TTC549 (cell line): Measurements from ENCODE around the gene OR7D2.
"Not testable (repeated sequence)": the region's sequence is repeated elsewhere in the genome, so short reads cannot be mapped to it uniquely, and the experiment has no call there.

Experiments used
- FAIRE-seq: peaks from 2 replicates; lab custom pipeline; 2012; peaks lifted over from hg19 to GRCh38; lab: Jason Lieb, UNC

The OR7D2 gene

DNA sequence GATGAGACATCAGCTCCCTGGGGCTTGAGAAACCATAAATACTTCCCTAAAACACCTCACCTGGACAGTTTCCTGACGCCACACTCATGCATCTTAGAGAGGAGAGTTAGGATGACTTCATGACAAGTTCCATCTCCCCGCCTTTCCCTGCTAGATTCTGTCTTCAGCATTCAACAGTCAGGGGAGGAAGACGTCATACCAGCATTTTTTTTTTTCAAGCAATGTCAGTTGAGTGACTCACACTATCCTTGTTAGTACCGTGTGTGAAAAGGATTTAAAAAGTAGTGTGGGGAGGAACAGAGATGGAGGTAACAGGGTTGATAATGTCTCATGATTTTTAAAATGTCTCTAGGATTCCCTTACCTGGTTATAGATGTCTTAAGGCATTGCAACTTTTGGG is at the start of gene OR7D2:
TSS of gene OR7D2 (plus strand) at position 79 of the 400 bp plus-strand sequence. CDS start 6,803 bp downstream, outside the sequence.
- FAIRE-seq: no peak

DNA sequence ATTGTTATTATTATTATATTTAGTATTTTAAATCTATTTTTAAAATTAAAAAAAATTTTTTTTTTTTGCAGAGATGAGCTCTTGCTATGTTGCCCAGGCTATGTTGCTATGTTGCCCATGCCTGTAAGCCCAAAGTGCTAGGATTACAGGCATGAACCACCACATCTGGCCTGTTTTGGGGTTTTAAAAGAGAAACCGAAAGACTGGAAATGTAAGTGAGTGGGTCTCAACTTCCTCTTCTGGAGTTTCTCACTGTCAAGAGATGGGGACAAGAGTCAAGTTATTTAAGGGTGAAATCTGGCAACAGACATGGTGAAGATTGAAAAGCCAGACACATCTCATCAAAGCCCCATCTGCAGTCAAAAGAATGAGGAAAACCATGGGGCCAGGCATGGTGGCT is 47.8 kb upstream of the OR7D2 start:
- no peak for FAIRE-seq

DNA sequence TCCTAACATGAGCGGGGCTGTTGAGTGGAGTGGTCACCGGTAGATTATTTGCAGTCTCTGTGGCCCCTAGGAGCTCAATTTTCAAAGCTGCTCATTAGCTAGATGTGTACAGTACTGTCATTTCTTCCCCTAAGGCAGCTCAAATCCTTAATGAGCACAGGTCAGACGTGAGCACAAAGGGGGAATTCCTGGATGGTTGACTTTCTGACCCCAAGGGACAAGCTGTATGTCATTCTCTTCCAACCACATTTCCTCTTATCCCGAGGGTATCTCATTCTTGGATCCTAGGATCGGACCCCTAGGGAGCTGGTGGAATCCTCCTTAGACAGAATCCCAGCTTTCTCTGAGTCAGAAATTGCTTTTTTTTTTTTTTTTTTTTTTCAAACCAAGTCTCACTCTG is 46.4 kb upstream of the OR7D2 start:
- FAIRE-seq: no peak

DNA sequence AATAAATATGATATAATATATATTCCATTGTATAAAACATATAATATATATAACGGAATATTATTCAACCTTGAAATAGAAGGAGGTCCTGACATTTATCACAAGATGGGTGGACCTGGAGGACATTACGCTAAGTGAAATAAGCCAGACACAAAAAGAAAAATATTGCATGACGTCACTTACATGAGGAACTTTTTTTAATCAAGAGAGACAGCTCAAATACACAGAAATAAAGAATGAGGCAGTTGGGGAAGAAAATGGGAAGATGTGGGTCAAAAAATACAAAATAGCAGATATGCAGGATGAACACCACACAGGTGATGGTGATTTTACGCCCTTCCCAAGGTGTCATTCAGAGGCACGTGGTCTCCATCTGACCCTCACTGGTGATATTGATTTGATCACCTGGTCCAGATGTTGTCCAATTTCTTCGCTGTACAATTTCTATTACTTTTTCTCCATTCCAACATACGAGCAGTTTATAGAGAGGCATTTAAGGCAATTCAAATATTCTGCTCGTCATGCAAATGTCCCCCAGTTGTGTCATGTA is 39.1 kb upstream of the OR7D2 start:
- no peak for FAIRE-seq

DNA sequence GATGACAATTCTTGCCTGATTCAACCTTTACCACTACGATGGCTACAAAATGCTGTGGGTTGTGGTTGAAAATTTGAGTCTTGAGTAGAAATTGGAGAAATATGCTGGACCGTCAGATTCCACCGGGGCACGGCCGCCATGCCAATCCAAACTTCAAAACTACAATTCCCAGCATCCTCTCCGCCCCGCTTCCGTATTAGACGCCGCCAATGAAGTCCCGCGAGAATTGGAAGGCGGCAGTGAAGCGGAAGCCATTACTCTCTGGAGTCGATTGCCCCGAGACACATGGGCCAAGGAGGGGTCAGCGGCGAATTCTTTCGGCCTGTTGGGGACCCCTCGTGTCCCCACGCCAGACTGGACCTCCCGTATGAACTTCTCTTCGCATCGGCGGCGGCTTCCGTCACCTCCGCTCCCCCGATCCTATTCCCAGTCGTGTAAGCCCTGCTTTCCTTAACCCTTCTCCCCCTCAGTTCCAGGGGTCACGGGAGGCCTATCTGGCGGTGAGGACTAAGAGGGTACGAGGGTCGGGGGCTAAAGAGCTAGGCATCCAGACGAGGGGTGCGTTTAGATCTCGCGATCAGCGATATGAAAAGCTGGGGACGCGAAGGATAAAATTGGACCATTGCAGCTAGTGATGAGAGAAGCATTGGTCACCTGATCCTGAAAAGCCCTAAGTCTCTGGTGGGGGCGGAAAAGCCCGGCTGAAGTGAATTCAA is 38.5 kb upstream of the OR7D2 start, which contains the start of gene ZNF317:
TSS of gene ZNF317 (plus strand) at position 239 of the 716 bp plus-strand sequence. CDS start 15,620 bp downstream, outside the sequence.
- peak; percentile 83 for FAIRE-seq

DNA sequence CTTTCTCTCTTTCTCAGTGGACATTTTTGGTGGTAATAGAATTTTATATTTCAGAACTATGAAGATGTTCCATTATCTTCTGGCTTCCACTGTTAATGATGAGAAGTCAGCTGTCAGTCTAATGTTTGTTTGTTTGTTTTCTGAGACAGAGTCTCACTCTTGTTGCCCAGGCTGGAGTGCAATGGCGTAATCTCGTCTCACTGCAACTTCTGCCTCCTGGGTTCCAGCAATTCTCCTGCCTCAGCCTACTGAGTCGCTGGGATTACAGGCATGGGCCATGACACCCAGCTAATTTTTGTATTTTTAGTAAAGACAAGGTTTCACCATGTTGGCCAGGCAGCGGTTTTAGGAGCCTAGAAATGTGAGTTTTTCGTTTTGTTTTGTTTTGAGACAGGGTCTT is 33.9 kb upstream of the OR7D2 start:
- no peak for FAIRE-seq

DNA sequence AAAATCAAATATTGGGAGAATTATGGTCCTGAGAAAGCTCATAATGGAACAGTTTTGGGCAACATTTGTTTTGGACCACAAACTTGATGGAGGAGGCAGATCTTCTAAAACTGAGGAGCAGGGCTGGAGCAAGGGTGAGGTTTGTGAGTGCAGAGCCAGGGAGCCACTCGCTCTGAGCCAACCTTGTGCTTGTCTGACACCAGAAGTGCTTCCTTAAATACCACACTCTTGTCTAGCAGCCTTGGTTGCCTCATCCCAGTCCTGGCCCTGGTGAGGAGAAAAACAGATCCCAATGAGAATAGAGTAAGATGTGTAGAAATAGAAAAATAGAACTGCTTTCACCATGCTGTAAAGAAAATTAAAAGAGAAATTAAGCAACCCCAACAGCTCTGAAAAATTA is 31.9 kb upstream of the OR7D2 start:
- no peak for FAIRE-seq

DNA sequence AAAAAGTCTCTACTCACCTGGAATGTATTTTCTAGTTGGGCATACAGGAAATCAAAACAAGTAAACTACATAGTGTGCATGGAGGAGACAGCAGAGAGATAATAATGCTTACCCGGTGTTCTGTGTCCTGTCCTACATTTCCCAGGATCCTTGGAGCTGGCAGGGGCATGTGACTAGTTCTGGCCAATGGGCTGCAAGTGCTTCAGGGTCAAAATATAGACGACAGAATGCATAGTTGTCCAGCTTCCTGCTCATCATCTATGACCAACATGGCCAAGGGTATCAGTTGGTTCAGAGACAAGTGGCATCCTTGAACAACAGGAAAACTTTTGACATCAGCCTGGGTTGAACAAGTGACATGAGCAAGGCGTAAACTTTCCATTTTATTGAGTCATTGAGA is 30.1 kb upstream of the OR7D2 start:
- no peak for FAIRE-seq

DNA sequence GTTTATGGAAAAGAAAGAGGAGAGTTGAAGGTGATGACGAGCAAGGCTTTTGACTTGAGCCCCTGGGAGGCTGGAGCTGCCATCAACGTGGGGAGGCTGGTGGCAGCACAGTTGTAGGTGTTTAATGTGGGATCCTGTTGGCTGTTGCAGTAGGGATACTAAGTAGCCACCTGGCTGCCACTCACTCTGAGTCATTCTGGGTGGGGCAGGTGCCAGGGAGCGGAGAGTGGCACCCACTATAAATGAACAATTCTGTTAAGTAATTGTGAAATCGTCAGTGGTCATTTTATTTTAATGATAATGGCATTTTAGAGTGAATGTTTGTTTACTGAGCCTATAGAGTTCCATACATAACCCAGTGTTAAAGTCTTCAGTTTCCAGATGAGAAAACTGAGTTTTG is 28.8 kb upstream of the OR7D2 start:
- no peak for FAIRE-seq

DNA sequence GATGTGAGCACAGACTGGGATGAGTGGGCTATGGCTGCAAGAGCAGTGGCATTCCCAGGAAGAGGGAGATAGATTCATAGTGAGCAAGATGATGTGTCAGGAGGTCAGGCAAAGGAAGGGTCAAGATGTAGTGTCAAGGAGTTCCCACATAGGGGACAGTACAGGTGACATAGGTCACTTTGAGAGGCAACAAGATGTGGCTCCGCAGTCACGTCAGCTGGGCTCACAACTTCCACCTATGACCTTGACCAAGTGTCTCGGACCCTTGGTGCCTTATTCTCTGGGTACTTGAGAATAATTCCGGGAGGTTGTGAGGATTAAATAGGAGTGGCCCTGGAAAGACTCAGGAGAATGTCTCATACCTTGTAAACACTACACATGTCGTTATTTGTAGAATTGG is 28.1 kb upstream of the OR7D2 start:
- FAIRE-seq: no peak

DNA sequence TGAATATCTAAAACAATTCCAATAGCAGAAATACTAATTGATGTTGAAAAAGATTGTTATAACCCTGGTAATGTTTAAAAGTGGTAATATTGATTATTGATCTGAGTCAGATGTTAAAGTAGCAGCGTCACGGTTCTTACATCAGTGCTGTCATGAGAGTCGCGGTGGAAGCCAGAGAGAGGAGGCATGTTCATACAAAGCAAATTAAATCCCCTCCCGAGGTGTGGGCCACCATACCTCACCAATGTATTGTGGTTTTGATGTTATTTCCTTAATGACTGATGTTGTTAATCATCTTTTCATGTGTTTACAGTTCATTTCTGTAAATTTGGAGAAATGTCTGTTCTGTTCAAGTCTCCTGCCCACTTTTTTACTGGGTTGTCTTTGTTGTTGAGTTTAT is 27.4 kb upstream of the OR7D2 start:
- FAIRE-seq: no peak

DNA sequence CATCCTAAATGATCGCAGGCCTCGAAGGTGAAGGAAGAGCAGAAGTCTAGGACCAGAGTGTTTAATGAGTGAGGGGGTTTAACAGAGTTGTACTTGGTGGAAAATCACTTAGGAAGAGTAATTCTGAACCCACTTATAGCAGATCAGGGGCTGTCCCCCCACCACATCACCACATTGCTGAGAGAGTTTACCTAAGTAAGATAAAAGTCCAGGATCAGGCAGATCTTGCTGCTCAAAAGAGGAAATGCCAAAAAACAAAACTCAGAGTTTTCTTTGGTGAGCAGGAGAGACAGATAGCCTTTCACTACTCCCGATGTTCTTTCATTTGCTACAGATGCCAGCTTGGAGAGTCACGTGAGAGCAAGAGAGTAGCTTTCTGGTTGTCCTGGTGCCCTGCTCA is 23.2 kb upstream of the OR7D2 start:
- no peak for FAIRE-seq

DNA sequence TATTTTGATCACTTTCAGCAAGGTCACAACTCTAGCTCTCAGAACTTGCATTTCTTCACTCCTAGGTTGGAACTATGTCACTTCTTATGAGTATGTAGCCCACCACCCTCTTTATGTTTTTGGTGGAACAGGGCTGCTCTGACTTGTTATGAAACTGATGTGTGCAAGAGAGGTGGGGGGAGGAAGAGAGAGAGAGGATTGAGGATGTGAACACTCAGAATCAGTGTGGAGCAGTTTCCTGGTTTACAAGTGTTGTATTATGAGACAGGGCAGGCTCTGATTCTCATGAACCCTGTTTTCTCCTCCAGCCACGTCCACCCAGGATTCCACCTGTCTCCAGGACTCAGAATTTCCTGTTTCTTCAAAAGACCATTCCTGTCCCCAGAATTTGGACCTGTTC is 22.5 kb upstream of the OR7D2 start:
- no peak for FAIRE-seq

DNA sequence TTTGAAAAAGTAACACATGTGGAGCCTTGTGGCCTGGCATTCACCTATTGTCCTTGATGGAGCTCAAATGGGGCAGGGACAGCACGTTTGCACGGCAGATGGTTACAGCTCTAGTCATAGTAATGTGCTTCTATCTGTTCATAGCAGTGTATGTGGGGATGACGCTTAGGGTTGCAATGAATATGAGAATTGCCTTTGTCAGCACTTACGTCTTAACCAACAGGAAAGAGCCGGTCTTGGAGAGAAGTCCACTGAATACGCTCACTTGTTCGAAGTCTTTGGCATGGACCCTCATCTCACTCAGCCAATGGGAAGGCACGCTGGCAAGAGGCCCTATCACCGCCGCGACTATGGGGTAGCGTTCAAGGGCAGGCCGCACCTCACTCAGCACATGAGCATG is 18.9 kb upstream of the OR7D2 start:
- no peak for FAIRE-seq

DNA sequence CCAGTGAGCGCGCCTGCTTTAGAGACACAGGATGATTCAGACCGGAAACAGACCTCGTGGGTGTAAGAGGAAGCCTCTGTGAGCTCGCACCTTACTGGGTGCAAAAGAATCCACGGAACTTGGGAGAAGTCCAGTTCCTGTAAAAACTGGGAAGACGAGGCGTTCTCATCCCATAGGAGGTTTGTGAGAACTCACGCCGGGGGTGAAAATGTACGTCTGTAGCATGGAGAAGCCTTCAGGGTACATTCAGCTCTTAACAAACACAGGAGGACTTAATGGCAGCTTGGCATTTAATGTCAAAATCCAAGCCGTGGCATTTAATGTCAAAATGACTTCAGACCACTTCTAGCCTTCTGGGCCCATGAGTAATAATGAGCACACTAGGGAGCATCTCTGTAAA is 17.4 kb upstream of the OR7D2 start:
- FAIRE-seq: no peak

DNA sequence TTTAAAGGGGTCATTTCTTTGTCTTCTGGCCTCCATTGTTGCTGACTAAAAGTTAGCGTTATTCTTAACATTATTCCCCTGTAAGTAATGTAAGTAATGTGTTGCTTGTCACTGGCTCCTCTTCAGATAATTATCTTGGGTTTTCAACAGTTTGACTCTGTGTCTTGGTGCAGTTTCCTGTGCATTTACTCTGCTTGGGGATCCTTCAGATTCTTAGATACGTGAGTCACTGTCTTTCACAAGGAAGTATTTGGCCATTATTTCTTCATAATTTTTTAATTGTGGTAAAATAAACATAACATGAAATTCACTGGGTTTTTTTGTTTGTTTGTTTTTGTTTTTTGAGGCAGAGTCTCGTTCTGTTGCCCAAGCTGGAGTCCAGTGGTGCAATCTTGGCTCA is 13.5 kb upstream of the OR7D2 start:
- FAIRE-seq: no peak

DNA sequence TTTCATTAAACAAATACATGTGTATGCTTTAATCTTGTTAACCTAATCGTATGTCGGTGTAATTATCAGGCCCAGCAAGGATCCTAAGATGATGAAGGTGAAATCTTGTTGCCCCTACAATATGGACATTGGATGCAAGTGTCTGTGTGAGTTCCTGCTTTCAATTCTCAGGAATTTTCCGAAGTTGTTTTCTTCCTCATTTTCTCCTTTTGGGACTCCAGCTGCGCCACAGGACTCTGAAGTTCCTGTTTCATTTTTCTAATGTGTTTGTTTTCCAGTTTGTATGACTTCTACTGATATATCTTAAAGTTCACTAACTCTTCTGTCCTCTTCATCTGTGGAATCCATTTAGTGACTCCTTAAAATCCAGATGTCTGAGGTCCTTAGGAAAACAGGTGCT is 11.9 kb upstream of the OR7D2 start:
- FAIRE-seq: no peak

DNA sequence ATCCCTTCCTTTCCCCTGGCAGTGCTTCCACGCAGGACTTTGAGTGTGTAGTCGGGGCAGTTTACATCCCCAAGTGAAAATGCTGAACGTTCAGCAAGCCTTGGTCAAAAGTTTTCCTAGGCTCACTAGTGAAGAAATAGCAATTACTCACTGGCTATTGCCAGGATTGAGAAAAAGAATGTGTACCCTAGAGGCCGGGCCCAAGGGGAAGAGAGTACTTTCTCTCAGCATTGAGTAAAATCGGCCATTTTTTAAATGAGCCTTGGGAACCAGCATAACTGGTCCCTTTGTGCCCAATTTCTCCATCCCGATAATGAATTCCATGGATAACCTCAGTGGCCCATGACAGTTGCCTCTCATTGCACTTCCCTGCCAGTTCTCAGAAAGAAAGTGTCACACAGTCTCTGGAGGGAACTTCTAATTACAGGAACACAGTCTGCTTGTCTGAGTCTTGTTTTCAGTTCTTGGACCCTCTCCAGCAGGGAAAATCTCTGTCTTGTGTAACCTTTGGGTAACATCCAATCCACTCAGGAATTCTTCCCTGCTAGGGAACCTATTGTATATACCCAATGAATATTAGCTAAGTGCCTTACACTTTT is 7.3 kb upstream of the OR7D2 start:
- FAIRE-seq: no peak

DNA sequence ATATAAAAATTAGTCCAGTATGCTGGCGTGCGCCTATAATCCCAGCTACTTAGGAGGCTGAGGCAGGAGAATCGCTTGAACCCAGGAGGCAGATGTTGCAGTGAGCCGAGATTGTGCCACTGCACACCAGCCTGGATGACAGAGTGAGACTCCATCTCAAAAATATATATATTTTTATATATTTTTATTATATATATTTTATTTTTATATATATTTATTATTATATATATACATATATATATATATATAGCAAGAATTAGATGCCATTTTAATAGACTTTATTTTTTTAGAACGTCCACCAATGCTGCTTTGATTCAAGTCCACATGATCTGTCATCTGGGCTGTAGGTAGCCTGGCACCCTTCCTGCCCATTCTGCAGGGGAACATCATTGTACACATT is 3.5 kb upstream of the OR7D2 start:
- FAIRE-seq: no peak

DNA sequence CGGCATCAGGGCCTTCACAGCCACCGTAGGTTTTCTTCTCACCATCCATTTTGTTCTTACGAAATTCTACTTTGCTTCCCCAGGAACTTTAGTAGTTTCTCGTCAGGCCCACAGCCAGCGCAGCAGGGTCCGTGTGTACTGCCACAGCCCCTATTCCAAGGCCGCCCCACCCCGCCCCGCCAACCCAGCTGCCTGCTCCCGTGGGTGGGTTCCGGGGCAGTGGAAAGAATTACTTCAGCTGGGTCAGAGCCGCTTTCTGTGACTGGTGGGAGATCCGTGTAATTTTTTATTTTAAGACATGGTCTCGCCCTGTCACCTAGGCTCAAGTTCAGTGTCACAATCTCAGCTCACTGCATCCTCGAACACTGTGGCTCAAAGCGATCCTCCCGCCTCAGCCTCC is 4.2 kb downstream of the OR7D2 start:
- no peak for FAIRE-seq

DNA sequence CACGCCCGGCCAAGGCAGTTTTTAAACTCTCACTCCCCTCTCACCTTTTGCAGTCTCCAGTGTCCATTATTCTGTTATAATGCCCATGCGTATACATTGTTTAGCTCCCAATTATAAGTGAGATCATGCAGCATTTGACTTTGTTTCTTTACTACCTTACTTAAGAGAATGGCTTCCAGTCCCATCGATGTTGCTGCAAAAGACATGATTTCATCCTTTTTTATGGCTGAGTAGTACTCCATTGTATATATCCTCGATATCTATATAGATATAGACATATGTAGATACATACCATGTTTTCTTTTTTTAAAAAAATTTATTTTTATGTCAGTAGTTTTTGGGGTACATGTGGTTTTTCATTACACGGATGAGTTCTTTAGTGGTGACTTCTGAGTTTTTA is 8.4 kb downstream of the OR7D2 start:
- no peak for FAIRE-seq

DNA sequence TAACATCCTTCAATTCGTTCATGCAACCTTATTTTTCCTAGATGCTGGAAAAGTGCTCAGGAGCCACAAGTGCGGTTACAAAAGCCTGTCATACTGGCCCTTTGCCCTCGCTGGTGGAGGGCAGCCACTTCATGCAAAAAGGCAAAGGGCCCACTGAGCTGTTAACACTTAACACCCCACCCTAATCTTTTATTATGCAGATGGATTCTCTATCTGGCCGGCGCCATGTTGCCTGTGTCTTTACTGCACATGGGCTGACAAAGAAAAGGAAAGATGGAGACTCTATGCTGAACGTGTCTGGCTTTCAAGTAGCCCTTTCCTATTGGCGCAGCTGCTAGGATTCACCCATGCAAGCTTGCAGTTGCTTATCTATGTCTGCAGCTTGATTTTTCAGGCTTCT is 10.8 kb downstream of the OR7D2 start:
- no peak for FAIRE-seq

DNA sequence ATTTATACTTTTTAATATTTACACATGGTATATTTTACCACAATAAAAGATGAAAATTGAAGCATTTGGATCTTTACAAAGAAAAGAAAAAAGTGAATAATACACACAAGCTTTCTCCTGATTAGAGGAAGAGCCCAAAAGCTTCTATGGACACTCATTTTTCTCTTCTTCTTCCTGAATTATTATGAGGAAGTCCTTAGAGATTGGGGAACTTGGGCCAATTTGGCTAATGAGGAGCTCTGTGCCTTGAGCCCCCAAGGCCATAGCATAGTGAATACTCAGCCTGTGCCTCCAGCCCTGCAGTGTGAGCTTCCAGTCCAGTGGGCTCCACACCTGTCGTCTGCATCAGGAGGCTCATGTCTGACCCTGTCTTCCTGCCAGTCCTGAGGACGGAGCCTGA is 19.3 kb downstream of the OR7D2 start:
- not testable (repeated sequence) for FAIRE-seq

DNA sequence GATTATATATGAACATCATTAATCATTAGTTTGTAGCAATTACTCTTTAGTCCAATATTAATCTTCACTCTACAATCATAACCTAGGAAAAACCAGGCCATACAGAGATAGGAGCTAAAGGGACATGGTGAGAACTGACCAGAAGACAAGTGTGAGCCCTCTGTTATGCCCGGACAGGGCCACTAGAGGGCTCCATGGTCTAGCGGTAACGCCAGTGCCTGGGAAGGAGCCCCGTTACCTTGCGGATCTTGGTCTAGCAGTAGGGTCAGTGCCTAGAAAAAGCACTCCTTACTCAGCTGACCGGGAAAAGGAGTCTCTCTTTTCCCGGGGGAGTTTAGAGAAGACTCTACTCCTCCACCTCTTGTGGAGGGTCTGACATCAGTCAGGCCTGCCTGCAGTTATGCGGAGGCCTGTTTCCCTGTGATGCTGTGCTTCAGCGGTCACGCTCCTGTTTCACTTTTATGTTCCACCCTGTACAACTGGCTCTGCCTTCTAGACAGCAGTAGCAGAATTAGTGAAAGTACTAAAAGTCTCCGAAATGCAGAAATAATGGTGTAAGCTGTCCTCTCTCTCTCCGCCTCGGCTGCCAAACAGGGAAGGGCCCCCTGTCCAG is 26.8 kb downstream of the OR7D2 start:
- peak; percentile 82 for FAIRE-seq
